ENCODE data around the gene SEC61B.

DNA sequence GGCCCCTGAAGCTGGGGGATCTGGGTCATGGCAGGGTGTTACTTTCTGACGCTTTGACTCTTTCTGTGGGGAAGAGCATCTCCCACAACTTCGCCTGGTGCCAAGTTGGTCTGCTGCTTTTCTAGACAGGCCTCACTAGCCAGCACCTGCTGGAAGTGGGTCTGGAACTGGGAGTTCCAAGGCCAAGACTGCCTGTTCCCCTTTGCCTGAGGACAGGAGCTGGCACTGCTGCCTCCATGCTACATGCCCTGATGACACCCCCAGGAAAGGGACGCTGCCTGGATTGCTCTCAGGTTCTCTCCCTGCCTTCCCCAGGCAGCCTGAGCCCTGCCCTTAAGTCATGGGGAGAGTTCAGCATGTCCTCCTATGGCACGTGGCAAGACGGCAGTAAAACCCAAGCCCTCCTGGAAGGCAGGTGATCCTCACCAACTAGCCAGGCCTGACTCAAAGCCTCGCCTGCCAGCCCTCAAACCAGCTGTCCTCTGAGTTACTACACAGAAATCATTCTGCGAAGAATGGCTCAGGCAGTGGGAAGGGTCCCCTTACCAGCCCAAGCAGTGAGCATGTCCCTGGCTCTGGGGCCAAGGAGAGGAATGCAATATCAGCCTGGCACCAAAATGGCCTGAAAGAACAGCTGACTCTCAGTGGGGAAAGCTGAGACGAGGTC, 35.8 kb downstream of the SEC61B start:
- TF ChIP-seq POLR2A (IDR thresholded peaks at IDR 0.05; ENCODE audit: borderline replicate concordance, extremely low read depth, insufficient read depth, insufficient read length) (no peak), EZH2 (IDR thresholded peaks at IDR 0.05) (no peak), POLR2AphosphoS5 (IDR thresholded peaks at IDR 0.05; ENCODE audit: low read depth, low read length) (no peak), EZH2phosphoT487 (IDR thresholded peaks at IDR 0.05; ENCODE audit: borderline replicate concordance) (no peak), YY1 (IDR thresholded peaks at IDR 0.05; ENCODE audit: extremely low read depth, insufficient replicate concordance, low read depth, low read length) (no peak), CEBPB (IDR thresholded peaks at IDR 0.05; ENCODE audit: low read depth) (no peak), SP1 (IDR thresholded peaks at IDR 0.05; ENCODE audit: low read depth) (no peak), EGR1 (IDR thresholded peaks at IDR 0.05; ENCODE audit: low read depth) (no peak), SIN3A (IDR thresholded peaks at IDR 0.05; ENCODE audit: low read depth) (no peak), ELF1 (IDR thresholded peaks at IDR 0.05; ENCODE audit: borderline replicate concordance, low read depth) (no peak)
- TF ChIP-seq, protein P1, sequence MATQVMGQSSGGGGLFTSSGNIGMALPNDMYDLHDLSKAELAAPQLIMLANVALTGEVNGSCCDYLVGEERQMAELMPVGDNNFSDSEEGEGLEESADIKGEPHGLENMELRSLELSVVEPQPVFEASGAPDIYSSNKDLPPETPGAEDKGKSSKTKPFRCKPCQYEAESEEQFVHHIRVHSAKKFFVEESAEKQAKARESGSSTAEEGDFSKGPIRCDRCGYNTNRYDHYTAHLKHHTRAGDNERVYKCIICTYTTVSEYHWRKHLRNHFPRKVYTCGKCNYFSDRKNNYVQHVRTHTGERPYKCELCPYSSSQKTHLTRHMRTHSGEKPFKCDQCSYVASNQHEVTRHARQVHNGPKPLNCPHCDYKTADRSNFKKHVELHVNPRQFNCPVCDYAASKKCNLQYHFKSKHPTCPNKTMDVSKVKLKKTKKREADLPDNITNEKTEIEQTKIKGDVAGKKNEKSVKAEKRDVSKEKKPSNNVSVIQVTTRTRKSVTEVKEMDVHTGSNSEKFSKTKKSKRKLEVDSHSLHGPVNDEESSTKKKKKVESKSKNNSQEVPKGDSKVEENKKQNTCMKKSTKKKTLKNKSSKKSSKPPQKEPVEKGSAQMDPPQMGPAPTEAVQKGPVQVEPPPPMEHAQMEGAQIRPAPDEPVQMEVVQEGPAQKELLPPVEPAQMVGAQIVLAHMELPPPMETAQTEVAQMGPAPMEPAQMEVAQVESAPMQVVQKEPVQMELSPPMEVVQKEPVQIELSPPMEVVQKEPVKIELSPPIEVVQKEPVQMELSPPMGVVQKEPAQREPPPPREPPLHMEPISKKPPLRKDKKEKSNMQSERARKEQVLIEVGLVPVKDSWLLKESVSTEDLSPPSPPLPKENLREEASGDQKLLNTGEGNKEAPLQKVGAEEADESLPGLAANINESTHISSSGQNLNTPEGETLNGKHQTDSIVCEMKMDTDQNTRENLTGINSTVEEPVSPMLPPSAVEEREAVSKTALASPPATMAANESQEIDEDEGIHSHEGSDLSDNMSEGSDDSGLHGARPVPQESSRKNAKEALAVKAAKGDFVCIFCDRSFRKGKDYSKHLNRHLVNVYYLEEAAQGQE (IDR thresholded peaks at IDR 0.05; ENCODE audit: low read depth): no peak
- TF ChIP-seq, protein P2, sequence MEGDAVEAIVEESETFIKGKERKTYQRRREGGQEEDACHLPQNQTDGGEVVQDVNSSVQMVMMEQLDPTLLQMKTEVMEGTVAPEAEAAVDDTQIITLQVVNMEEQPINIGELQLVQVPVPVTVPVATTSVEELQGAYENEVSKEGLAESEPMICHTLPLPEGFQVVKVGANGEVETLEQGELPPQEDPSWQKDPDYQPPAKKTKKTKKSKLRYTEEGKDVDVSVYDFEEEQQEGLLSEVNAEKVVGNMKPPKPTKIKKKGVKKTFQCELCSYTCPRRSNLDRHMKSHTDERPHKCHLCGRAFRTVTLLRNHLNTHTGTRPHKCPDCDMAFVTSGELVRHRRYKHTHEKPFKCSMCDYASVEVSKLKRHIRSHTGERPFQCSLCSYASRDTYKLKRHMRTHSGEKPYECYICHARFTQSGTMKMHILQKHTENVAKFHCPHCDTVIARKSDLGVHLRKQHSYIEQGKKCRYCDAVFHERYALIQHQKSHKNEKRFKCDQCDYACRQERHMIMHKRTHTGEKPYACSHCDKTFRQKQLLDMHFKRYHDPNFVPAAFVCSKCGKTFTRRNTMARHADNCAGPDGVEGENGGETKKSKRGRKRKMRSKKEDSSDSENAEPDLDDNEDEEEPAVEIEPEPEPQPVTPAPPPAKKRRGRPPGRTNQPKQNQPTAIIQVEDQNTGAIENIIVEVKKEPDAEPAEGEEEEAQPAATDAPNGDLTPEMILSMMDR (IDR thresholded peaks at IDR 0.05 in 2 of 3, conservative IDR thresholded peaks at IDR 0.05 in 1 of 3; ENCODE audit: borderline replicate concordance in 1 of 3, insufficient read depth in 1 of 3, low read depth in 2 of 3, low read length in 2 of 3): no peak
- TF ChIP-seq, protein P3, sequence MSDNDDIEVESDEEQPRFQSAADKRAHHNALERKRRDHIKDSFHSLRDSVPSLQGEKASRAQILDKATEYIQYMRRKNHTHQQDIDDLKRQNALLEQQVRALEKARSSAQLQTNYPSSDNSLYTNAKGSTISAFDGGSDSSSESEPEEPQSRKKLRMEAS (IDR thresholded peaks at IDR 0.05): no peak
- TF ChIP-seq, protein P4, sequence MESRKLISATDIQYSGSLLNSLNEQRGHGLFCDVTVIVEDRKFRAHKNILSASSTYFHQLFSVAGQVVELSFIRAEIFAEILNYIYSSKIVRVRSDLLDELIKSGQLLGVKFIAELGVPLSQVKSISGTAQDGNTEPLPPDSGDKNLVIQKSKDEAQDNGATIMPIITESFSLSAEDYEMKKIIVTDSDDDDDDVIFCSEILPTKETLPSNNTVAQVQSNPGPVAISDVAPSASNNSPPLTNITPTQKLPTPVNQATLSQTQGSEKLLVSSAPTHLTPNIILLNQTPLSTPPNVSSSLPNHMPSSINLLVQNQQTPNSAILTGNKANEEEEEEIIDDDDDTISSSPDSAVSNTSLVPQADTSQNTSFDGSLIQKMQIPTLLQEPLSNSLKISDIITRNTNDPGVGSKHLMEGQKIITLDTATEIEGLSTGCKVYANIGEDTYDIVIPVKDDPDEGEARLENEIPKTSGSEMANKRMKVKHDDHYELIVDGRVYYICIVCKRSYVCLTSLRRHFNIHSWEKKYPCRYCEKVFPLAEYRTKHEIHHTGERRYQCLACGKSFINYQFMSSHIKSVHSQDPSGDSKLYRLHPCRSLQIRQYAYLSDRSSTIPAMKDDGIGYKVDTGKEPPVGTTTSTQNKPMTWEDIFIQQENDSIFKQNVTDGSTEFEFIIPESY (IDR thresholded peaks at IDR 0.05; ENCODE audit: extremely low read depth, insufficient replicate concordance, low read length): no peak
